Type B pancreatic cell (in vitro differentiated cells): ENCODE results near the gene ARHGAP15. TPM values are rescaled to one million over a fixed set of nuclear protein-coding genes. Genes with fewer than 3 reads are reported as not detected.

Source experiments
- DNase-seq: peaks from one replicate; pipeline ENCODE4 v3.0.0; 2021; ENCODE audit warnings: mixed read lengths; ENCODE audit not compliant: unreplicated experiment; ENCODE audit errors: extremely low spot score
- H3K27ac Mint-ChIP-seq: 2 replicates; pipeline ENCODE4 v1.8.0; 2021; ENCODE audit warnings: mild to moderate bottlenecking, mixed read lengths
- H3K27me3 Mint-ChIP-seq: 2 replicates; pipeline ENCODE4 v1.8.0; 2021; ENCODE audit warnings: mixed read lengths
- H3K36me3 Mint-ChIP-seq: 2 replicates; pipeline ENCODE4 v1.8.0; 2021; ENCODE audit warnings: mixed read lengths
- H3K4me1 Mint-ChIP-seq: one replicate; pipeline ENCODE4 v1.8.0; 2021; ENCODE audit warnings: mixed read lengths; ENCODE audit not compliant: unreplicated experiment
- H3K4me3 Mint-ChIP-seq: 2 replicates; pipeline ENCODE4 v1.8.0; 2021; ENCODE audit warnings: mild to moderate bottlenecking, mixed read lengths
- H3K9me3 Mint-ChIP-seq: 2 replicates; pipeline ENCODE4 v1.8.0; 2021; ENCODE audit warnings: mixed read lengths
- total RNA-seq: library from RNA; stranded (reverse); gene quantifications from 2 replicates; pipeline ENCODE4 v1.2.1, GENCODE V29; 2021; ENCODE audit warnings: low replicate concordance
- TF ChIP-seq, protein P1 (sequence below): fragments of 200-600 bp; sonication (generic); conservative IDR thresholded peaks from 2 replicates; pipeline ENCODE4 v1.5.0; 2021; ENCODE audit warnings: antibody characterized with exemption, mild to moderate bottlenecking

The ARHGAP15 gene
- total RNA-seq, 1 donor from 2014 or later, result not detected

GRCh38 chr2:143375384-143375880 lies 246.2 kb downstream of the ARHGAP15 start:
- H3K27ac Mint-ChIP-seq, result no peak overlapping the region
- peaks cover 6% of the 10 kb centered on the region for H3K4me1 Mint-ChIP-seq
- H3K9me3 Mint-ChIP-seq, result no peaks in the 10 kb centered on the region
- TF ChIP-seq, protein P1, sequence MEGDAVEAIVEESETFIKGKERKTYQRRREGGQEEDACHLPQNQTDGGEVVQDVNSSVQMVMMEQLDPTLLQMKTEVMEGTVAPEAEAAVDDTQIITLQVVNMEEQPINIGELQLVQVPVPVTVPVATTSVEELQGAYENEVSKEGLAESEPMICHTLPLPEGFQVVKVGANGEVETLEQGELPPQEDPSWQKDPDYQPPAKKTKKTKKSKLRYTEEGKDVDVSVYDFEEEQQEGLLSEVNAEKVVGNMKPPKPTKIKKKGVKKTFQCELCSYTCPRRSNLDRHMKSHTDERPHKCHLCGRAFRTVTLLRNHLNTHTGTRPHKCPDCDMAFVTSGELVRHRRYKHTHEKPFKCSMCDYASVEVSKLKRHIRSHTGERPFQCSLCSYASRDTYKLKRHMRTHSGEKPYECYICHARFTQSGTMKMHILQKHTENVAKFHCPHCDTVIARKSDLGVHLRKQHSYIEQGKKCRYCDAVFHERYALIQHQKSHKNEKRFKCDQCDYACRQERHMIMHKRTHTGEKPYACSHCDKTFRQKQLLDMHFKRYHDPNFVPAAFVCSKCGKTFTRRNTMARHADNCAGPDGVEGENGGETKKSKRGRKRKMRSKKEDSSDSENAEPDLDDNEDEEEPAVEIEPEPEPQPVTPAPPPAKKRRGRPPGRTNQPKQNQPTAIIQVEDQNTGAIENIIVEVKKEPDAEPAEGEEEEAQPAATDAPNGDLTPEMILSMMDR, result no peak
- no peaks in the 10 kb centered on the region for H3K27me3 Mint-ChIP-seq
- no peak for DNase-seq
- no peak overlapping the region for H3K4me3 Mint-ChIP-seq
- H3K36me3 Mint-ChIP-seq, result no peaks in the 10 kb centered on the region

DNA sequence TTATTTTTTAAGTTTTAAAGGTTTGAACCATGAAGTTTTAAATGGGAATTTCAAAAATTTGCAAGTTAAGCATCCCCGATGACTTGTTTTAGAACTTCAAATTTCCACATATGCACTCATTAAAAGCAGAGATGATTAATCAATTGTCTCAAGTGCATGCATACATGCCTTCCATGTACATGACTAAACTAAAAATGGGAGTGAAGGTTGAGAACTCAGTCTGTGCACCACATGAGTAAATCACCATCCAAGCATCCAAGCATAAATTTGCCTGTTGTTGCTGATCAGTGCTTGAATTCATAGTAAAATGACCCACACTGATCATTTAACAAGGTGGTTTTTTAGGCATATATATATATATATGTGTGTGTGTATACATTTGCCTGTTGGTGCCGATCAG lies 249.8 kb downstream of the ARHGAP15 start:
- Mint-ChIP-seq H3K36me3 (no peaks in the 10 kb centered on the region), H3K27me3 (peaks cover 5% of the 10 kb centered on the region), H3K9me3 (no peaks in the 10 kb centered on the region), H3K4me3 (no peak overlapping the region), H3K4me1 (peaks cover 6% of the 10 kb centered on the region), H3K27ac (no peak overlapping the region)
- DNase-seq, result no peak
- TF ChIP-seq, protein P1, result no peak

DNA sequence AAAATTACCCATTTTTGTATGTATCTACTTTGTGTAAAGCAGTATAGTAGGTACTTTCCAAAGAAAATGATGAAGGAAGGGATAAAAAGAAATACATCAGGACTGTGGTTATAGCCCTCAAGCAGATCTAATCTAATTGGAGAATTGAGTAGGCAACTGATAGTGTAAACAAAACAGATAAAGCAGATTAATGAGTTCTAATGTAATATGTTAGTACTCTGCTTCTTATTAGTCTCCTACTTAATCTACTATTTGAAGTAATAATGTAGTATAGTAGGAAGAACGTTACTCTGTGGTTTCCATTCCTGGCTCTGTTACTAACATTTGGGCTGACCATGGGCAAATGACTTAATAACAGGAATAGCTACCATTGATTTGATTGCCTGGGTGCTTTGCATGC lies 250.7 kb downstream of the ARHGAP15 start:
- no peaks in the 10 kb centered on the region for H3K36me3 Mint-ChIP-seq
- H3K9me3 Mint-ChIP-seq, result no peaks in the 10 kb centered on the region
- H3K4me3 Mint-ChIP-seq, result no peak overlapping the region
- H3K4me1 Mint-ChIP-seq, result peaks cover 6% of the 10 kb centered on the region
- H3K27ac Mint-ChIP-seq, result no peak overlapping the region
- TF ChIP-seq, protein P1, result no peak
- peaks cover 5% of the 10 kb centered on the region for H3K27me3 Mint-ChIP-seq
- no peak for DNase-seq

- no peak for DNase-seq
- Mint-ChIP-seq H3K27ac (no peak overlapping the region), H3K9me3 (no peaks in the 10 kb centered on the region), H3K4me3 (no peak overlapping the region), H3K4me1 (no peaks in the 10 kb centered on the region), H3K27me3 (peaks cover 5% of the 10 kb centered on the region), H3K36me3 (no peaks in the 10 kb centered on the region)
- TF ChIP-seq, protein P1, result no peak
Measured at GRCh38 chr2:143382573-143382972, 253.4 kb downstream of the ARHGAP15 start.

GRCh38 chr2:143383016-143383415 lies 253.8 kb downstream of the ARHGAP15 start:
- TF ChIP-seq, protein P1, result no peak

DNA sequence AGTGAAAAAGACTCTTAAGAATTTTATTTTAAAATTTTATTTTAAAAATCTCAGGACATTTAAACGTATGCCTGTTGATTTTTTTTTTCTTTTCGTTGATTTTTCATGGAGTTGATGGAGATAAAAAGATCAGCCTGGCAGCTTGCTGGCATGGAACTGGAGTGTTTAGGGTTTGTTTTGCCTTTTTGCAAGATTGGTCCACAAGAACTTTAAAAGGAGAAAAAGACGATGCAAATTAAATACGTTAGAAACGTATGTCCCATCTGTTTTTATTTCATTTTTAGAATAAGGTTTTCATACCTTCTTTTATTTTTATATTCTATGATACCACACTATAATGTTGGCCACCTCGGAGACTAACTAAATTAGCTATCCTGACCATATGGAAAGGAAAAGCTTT lies 254.9 kb downstream of the ARHGAP15 start:
- Mint-ChIP-seq H3K27me3 (peaks cover 5% of the 10 kb centered on the region), H3K9me3 (no peaks in the 10 kb centered on the region), H3K4me3 (no peak overlapping the region), H3K36me3 (no peaks in the 10 kb centered on the region), H3K4me1 (no peaks in the 10 kb centered on the region), H3K27ac (no peak overlapping the region)
- no peak for DNase-seq
- TF ChIP-seq, protein P1, result no peak

More at GRCh38 chr2:143383016-143383415, 253.8 kb downstream of the ARHGAP15 start:
- no peak overlapping the region for H3K27ac Mint-ChIP-seq
- DNase-seq, result no peak
- H3K9me3 Mint-ChIP-seq, result no peaks in the 10 kb centered on the region
- no peaks in the 10 kb centered on the region for H3K36me3 Mint-ChIP-seq
- peaks cover 5% of the 10 kb centered on the region for H3K27me3 Mint-ChIP-seq
- H3K4me1 Mint-ChIP-seq, result no peaks in the 10 kb centered on the region
- no peak overlapping the region for H3K4me3 Mint-ChIP-seq
